ENCODE data around the gene PHTF2.

- TF ChIP-seq EGR1 (IDR thresholded peaks at IDR 0.05), result no peak
- TF ChIP-seq FOXM1 (IDR thresholded peaks at IDR 0.05; ENCODE audit: borderline replicate concordance, low read depth), result no peak
These were observed 20.0 kb upstream of the PHTF2 start for GRCh38 chr7:77778535-77778934.
